IPS-15b (cell line): ENCODE measurements around the gene ANKRD7.
"Not testable (repeated sequence)": the region's sequence is repeated elsewhere in the genome, so short reads cannot be mapped to it uniquely, and the experiment has no call there.

Source experiments
- H3K27me3 ChIP-seq: one replicate; pipeline ENCODE4 v1.6.1; 2013; ENCODE audit warnings: low read length; ENCODE audit not compliant: control insufficient read depth, insufficient read depth
- H3K36me3 ChIP-seq: one replicate; pipeline ENCODE4 v1.6.1; 2013; ENCODE audit warnings: low read length; ENCODE audit not compliant: control insufficient read depth, insufficient read depth
- H3K4me1 ChIP-seq: one replicate; pipeline ENCODE4 v1.6.1; 2013; ENCODE audit warnings: mild to moderate bottlenecking, low read length; ENCODE audit not compliant: control insufficient read depth, insufficient read depth
- H3K4me3 ChIP-seq: one replicate; pipeline ENCODE4 v1.5.1; 2013; ENCODE audit warnings: low read depth, low read length
- H3K9ac ChIP-seq: one replicate; pipeline ENCODE4 v1.6.1; 2013; ENCODE audit warnings: low read depth, mild to moderate bottlenecking, low read length
- H3K9me3 ChIP-seq: one replicate; pipeline ENCODE4 v1.6.1; 2013; ENCODE audit warnings: mild to moderate bottlenecking, low read length; ENCODE audit not compliant: control insufficient read depth, insufficient read depth

ANKRD7 gene

GRCh38 chr7:118202061-118202460 lies 22.4 kb upstream of the ANKRD7 start:
- H3K27me3 ChIP-seq, result no peaks in the 10 kb centered on the region
- H3K9ac ChIP-seq, result no peak overlapping the region
- no peaks in the 10 kb centered on the region for H3K4me1 ChIP-seq
- H3K36me3 ChIP-seq, result no peaks in the 10 kb centered on the region
- no peaks in the 10 kb centered on the region for H3K9me3 ChIP-seq
- H3K4me3 ChIP-seq, result no peak overlapping the region

GRCh38 chr7:118214051-118214832 lies 10.3 kb upstream of the ANKRD7 start:
- peak overlapping the region; percentile 52 for H3K4me3 ChIP-seq
- H3K27me3 ChIP-seq, result no peaks in the 10 kb centered on the region
- no peaks in the 10 kb centered on the region for H3K36me3 ChIP-seq
- no peaks in the 10 kb centered on the region for H3K4me1 ChIP-seq
- H3K9ac ChIP-seq, result peak overlapping the region; percentile 79
- H3K9me3 ChIP-seq, result no peaks in the 10 kb centered on the region

- H3K4me3 ChIP-seq, result peak overlapping the region; percentile 52
- H3K9me3 ChIP-seq, result no peaks in the 10 kb centered on the region
- H3K4me1 ChIP-seq, result no peaks in the 10 kb centered on the region
- H3K36me3 ChIP-seq, result no peaks in the 10 kb centered on the region
- H3K27me3 ChIP-seq, result no peaks in the 10 kb centered on the region
- H3K9ac ChIP-seq, result peak overlapping the region; percentile 2
Measured at GRCh38 chr7:118214833-118215182, 9.7 kb upstream of the ANKRD7 start.

DNA sequence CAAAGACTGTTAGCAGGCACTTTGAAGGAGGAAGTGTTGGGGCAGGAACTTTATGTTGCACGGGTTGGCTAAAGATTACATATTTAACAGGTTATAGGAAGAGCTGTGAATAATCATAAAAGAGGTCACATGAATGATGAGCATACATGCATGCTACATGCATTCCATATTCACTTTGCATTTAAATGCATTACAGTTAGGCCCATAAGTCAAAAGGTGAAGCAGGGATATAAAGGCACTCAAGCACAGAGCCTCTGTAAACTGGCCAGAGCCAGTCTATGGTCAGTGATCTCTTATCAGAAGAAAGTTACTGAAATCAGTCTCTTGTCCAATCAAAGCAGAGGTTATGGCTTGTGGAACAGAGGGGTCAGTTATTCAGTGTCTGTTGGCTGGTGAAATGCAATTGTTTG lies 7.3 kb upstream of the ANKRD7 start:
- Histone ChIP-seq H3K36me3 (no peaks in the 10 kb centered on the region), H3K27me3 (no peaks in the 10 kb centered on the region), H3K9ac (no peak overlapping the region), H3K4me3 (no peak overlapping the region), H3K9me3 (no peaks in the 10 kb centered on the region), H3K4me1 (no peaks in the 10 kb centered on the region)

- no peaks in the 10 kb centered on the region for H3K9me3 ChIP-seq
- no peaks in the 10 kb centered on the region for H3K27me3 ChIP-seq
- H3K4me3 ChIP-seq, result no peak overlapping the region
- no peaks in the 10 kb centered on the region for H3K4me1 ChIP-seq
- H3K36me3 ChIP-seq, result no peaks in the 10 kb centered on the region
- no peak overlapping the region for H3K9ac ChIP-seq
Measured at GRCh38 chr7:118218413-118219156, 5.9 kb upstream of the ANKRD7 start.

GRCh38 chr7:118219157-118219512 lies 5.4 kb upstream of the ANKRD7 start:
- Histone ChIP-seq H3K9ac (no peak overlapping the region), H3K36me3 (no peaks in the 10 kb centered on the region), H3K4me3 (no peak overlapping the region), H3K27me3 (no peaks in the 10 kb centered on the region), H3K9me3 (no peaks in the 10 kb centered on the region), H3K4me1 (no peaks in the 10 kb centered on the region)

GRCh38 chr7:118220583-118220982 lies 3.9 kb upstream of the ANKRD7 start:
- Histone ChIP-seq H3K27me3 (no peaks in the 10 kb centered on the region), H3K36me3 (no peaks in the 10 kb centered on the region), H3K9ac (no peak overlapping the region), H3K4me1 (no peaks in the 10 kb centered on the region), H3K4me3 (no peak overlapping the region), H3K9me3 (no peaks in the 10 kb centered on the region)

DNA sequence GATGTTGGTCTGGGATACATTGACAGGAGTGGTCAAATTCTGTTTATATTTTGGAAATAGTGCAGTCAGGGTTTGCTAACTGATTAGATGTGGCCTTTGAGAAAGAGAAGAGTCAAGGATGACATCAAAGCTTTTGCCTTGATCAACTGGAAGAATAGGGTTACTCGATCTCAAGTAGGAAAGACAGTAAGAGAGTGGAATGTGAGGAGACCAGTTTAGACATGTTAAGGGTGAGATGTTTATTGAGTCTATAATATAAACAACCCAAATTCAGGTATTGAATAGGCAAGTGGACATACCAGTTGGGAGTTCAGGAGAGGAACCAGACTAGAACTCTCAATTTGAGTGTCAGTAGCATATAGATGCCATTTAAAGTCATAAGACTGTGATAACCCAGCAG lies 1.9 kb upstream of the ANKRD7 start:
- H3K9me3 ChIP-seq, result no peaks in the 10 kb centered on the region
- no peaks in the 10 kb centered on the region for H3K27me3 ChIP-seq
- no peaks in the 10 kb centered on the region for H3K4me1 ChIP-seq
- H3K4me3 ChIP-seq, result no peak overlapping the region
- H3K9ac ChIP-seq, result no peak overlapping the region
- H3K36me3 ChIP-seq, result no peaks in the 10 kb centered on the region

- H3K27me3 ChIP-seq, result no peaks in the 10 kb centered on the region
- H3K9me3 ChIP-seq, result no peaks in the 10 kb centered on the region
- H3K36me3 ChIP-seq, result no peaks in the 10 kb centered on the region
- no peaks in the 10 kb centered on the region for H3K4me1 ChIP-seq
- no peak overlapping the region for H3K4me3 ChIP-seq
- no peak overlapping the region for H3K9ac ChIP-seq
Measured at GRCh38 chr7:118232837-118233236, 8.3 kb downstream of the ANKRD7 start.

DNA sequence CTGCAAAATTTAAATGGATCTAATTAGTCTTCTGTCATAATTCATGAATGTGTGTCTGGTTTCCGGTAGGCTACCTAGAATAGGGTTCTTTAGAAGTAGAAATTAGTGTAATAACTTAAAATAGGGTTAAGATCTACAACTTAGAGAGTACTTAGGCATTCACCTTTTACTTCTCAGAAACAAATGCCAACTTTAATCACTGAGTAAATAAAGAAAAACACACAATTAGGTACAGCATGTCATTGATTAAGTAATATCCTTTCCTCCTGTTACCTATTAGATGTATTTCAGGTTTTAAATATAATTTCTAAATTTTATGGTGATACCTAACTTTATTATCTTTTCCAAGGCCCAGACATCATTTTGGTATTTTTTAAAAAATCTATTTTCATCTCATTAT lies 9.3 kb downstream of the ANKRD7 start:
- no peaks in the 10 kb centered on the region for H3K27me3 ChIP-seq
- no peaks in the 10 kb centered on the region for H3K9me3 ChIP-seq
- no peak overlapping the region for H3K9ac ChIP-seq

GRCh38 chr7:118239014-118239413 lies 14.5 kb downstream of the ANKRD7 start:
- Histone ChIP-seq H3K9me3 (no peaks in the 10 kb centered on the region), H3K36me3 (no peaks in the 10 kb centered on the region), H3K4me3 (no peak overlapping the region), H3K27me3 (no peaks in the 10 kb centered on the region), H3K4me1 (no peaks in the 10 kb centered on the region), H3K9ac (no peak overlapping the region)

More for the DNA sequence above, 9.3 kb downstream of the ANKRD7 start:
- Histone ChIP-seq H3K36me3 (no peaks in the 10 kb centered on the region), H3K4me3 (no peak overlapping the region), H3K4me1 (no peaks in the 10 kb centered on the region)

- H3K4me3 ChIP-seq, H3K4me1 ChIP-seq, H3K27me3 ChIP-seq, H3K36me3 ChIP-seq, H3K9ac ChIP-seq, H3K9me3 ChIP-seq: not testable (repeated sequence)
Measured at GRCh38 chr7:118240320-118240719, 15.8 kb downstream of the ANKRD7 start.
